GM18909 (cell line): ENCODE measurements around the gene WDFY1.

ENCODE experiments used
- ATAC-seq: cut with Tn5 transposase; IDR thresholded peaks from one replicate; pipeline ENCODE4 v1.9.1; 2021; ENCODE audit warnings: mild to moderate bottlenecking; ENCODE audit not compliant: unreplicated experiment, poor library complexity

Gene WDFY1

DNA sequence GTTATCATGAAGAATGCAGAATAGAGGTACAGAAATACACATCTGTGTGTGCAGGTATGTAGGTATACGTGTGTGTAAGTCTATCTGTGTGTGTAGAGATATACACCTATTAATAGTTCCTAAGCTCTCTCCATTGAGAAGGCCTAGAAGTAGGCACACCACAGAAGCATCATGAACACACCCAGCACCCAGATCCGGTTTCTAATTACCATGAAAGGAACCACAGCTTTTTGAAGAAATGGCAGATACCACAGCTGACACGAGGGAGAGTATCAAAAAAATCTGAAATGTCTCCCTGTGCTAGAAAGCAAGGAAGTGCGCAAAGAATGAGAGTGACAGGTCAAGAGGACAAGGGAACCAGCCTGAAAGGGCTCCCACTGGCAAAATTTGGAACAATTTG is 80.0 kb downstream of the WDFY1 start:
- ATAC-seq, result no peak

GRCh38 chr2:223863491-223863890 is 81.6 kb downstream of the WDFY1 start:
- ATAC-seq, result no peak

- no peak for ATAC-seq
Measured at GRCh38 chr2:223860809-223861738, 84.1 kb downstream of the WDFY1 start.

- ATAC-seq, result no peak
Measured at GRCh38 chr2:223859070-223859469, 86.1 kb downstream of the WDFY1 start.

- no peak for ATAC-seq
Measured at GRCh38 chr2:223856584-223856983, 88.6 kb downstream of the WDFY1 start.

DNA sequence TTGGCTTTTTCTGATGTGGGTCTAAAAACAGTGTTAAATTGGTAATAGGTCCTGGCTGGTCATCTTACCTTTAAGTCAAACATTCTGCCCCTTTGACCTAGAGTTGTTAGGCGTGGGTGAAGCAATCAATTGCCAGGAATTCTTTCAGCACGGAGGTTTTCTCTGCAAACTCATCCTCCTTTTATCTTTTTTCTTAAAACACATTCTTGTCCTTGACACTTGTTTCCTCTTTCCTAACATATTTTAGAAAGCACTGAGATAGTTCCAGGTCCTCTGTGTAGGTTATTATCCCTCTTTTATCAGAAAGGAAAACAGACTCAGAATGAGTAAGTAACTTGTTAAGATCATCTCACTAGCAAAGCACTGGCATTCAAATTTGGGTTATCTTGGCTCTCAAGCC is 89.1 kb downstream of the WDFY1 start:
- ATAC-seq, result no peak

DNA sequence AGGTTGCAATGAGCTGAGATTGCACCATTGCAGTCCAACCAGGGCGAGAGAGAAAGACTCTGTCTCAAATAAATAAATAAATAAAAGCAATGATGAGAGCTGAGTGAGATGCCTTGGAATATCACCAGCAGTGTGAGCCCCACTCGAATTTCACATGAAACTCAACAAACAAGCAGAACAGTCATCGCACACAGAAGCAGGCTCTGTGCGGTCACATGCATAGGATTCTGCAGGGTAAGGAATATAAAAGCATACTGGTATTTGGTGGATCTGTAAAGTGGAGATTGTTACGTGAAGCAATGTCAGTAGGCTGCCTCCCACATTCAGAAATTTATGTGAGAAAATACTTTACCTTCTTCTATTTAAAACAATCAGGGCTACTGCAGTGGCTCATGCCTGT is 89.7 kb downstream of the WDFY1 start:
- ATAC-seq, result no peak

DNA sequence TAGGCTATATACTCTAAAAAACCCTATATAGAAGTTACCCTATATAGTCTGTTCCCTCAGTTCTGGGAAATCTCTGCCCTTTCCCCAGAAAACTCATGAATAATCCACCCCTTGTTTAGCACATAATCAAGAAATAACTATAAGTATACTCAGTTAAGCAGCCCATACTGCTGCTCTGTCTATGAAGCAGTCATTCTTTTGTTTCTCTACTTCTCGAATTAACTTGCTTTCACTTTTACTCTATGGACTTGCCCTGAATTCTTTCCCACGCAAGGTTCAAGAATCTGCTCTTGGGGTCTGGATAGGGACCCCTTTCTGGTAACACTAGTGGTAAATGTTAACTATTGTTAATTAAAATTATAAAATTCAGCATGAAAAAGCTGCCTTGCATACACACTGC is 90.4 kb downstream of the WDFY1 start:
- ATAC-seq, result no peak

DNA sequence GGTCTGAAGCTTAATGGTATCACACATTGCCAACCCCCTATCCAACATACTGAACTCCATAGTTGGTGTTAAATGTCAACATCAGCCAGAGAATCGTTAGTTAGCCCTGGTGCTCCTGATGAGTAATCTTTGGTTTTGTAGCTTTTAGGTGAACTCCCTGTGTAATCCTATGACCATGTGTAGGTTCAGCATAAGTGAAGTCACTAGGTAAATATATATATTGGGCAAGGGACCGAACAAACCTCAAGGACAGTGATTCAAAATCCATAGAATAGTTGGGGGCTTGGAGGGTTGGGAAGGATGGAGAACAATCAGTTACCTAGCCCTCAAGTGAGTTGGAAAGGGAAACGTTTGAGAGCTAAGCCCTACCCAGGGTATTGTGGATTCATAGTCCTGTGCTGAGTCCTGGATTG is 91.7 kb downstream of the WDFY1 start:
- no peak for ATAC-seq

DNA sequence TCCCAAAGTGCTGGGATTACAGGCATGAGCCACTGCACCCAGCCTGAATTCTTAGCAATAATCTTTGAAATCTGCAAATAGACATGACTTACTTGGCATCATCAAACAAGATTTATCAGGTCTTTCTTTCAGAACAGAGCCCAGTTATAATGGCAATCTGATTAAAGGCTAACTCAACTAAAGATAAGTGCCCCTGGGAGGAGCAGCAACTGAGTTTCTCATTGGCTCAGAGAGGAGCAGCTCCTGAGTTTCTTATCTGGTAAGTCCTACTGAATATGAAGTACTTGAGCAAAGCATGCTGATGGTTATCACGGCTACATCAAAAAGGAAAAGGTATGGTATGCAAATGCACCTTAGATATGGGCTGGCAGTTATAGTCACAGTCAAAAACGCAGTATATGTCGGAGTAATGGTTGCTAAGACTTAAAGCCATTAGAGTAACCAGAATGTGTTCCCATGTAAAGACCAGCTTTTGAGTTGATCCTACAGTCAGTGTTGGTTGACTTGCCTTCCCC is 92.8 kb downstream of the WDFY1 start:
- no peak for ATAC-seq

DNA sequence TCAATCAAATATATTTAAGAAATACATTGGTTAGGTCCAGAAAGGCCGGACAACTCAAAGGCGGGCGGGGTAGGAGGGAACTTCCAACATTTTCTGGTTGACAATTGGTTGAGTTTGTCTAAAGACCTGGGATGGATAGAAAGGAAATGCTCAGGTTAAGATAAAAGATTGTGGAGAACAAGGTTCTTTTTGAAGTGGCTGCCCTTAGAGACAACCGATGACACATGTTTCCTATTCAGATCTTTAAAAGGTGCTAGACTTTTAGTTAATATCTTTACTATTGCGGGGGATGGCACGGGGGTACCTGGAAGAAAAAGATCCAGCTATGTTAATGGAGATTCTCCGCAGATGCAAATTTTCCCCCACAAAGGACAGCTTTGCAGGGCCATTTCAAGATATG is 97.7 kb downstream of the WDFY1 start:
- no peak for ATAC-seq

DNA sequence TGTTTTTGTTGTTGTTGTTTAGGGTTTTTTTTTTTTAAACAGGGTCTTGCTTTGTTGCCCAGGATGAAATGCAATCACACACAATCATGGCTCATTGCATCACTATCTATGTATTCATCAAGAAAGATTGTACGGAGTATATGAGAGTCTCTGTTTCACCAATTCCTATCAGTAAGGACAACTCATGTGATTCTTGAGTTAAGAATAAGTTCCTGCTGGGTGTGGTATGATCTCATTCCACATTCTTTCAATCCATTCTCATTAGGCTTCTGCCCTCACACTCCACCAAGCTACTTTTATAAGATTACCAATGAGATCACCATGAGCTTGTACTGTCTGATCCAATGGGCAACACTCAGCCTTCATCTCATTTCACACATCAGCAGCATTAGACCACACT is 98.6 kb downstream of the WDFY1 start:
- ATAC-seq, result no peak

DNA sequence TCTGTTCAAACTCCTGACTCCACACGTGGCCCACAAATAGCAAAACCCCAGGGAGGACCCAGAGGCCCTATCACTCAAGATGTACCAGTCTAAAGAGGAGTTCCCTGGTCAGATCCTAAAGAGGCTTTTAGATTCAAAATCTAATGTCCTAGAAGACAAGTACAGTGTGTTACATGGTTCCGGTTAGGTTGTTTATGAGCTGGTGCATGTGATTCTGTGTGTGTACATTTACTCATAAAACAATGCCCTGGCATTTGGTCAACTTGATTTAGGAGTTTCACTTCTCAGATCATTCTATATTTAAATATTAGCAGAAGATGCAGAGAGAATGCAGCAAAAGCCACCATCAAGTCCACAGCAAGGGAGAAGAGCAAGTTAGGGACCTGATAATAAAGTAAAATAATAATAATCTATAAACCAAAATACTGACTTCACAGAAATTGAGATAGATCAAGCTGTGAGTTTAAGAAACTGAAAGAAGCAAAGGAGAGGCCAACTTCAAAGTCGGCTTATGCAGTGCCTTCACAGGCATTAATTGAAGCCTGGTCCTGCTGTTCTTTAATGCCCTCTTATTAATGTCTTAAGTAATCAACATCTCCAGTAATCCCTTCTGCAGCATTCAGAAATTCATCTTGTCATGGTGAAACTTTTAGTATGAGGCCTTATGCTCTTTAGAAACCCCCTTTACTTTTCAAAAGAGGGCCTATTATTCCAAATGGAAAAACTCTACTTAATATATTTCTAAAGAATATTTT is 103.5 kb downstream of the WDFY1 start:
- no peak for ATAC-seq

GRCh38 chr2:223837287-223838061 is 107.7 kb downstream of the WDFY1 start, which contains the start of gene AP1S3:
Gene AP1S3 (minus strand): TSS chr2:223837582. CDS start chr2:223837450, 132 bp downstream.
- ATAC-seq, result peak; percentile 72

DNA sequence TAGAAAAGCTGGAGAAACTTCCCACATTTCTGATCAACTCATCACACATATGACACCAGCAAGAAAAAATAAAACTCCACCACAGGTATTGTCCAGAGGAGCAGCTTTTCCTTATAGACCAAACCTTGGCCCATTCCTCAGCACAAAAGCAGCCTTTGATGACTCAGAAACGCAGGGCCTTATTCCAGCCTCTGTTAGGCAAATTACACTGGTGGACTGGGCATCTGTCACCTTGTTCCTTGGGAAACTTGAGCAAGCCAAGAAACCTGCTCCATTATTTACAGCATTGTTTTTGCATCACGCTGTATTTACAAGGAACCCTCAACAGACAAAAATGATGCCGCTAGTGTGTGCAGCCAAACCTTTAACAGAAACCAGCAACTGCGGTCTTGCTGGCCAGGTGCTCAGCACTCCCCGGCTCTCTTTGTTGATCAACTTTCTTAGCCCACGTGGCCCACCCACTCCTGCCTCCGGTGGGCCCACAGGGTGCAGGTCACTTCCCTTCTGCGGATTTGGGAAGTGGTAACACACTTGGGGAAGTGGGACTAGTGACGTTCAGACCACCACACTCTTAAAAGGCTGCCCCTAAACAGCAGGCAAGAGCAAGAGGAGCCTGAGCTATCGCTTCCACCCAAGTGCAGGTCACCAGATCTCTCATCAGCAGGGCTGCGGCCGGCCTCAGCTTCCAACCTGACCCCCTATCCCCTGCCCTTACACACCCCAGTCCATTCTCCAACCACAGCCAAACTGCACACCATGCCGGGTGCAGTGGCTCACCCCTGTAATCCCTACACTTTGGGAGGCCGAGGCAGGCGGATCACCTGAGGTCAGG is 109.2 kb downstream of the WDFY1 start:
- ATAC-seq, result peak; percentile 60

DNA sequence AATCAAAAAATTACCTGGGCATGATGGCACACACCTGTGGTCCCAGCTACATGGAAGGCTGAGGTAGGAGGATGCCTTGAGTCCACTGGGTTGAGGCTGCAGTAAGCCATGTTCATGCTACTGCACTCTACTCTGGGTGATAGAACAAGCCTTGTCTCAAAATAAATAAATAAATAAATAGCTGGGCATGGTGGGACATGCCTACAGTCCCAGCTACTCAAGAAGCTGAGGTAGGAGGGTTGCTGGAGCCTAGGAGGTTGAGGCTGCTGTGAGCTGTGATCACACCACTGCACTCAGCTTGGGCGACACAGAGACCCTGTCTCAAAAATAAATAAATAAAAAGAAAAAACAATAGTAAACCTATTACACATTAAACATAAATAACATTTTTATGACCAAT is 110.7 kb downstream of the WDFY1 start:
- no peak for ATAC-seq

- no peak for ATAC-seq
Measured at GRCh38 chr2:223832241-223832903, 112.8 kb downstream of the WDFY1 start.

DNA sequence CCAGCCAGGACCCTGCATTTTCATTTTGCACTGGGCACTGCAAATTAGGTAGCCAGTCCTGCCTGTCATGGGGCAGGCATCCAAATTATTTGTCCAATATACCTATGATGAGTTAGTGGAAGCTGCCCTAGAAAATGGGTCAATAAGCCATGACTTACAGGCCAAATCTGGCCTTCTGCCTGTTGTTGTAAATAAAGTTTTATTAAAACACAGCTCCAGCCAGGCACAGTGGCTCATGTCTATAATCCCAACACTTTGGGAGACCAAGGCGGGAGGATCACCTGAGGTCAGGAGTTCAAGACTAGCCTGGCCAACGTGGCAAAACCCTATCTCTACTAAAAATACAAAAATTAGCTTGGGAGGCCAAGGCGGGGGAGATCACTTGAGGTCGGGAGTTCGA is 116.0 kb downstream of the WDFY1 start:
- no peak for ATAC-seq

DNA sequence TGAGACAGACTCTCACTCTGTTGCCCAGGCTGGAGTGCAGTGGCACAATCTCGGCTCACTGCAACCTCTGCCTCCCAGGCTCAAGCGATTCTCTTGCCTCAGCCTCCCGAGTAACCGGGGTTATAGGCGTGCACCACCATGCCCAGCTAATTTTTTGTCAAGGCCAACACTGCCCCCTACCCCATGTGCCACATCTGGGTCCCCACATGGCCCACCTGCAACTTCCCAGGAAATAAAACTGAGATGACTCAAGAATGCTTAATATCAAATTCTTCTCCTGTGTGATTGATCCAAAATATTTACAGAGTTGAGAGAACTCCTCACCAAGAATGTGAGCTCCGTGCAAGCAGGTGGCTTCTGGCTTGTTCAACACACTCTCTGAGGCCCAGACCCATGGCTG is 116.8 kb downstream of the WDFY1 start:
- no peak for ATAC-seq
